ENCODE results near the gene RELB. TPM values are rescaled to one million over a fixed set of nuclear protein-coding genes. Genes with fewer than 3 reads are reported as not detected.

RELB gene
- total and polyA plus RNA-seq, 2 of the 4 experiments (the other 2 are of a cell fraction), result 5.0 to 17.2 TPM

DNA sequence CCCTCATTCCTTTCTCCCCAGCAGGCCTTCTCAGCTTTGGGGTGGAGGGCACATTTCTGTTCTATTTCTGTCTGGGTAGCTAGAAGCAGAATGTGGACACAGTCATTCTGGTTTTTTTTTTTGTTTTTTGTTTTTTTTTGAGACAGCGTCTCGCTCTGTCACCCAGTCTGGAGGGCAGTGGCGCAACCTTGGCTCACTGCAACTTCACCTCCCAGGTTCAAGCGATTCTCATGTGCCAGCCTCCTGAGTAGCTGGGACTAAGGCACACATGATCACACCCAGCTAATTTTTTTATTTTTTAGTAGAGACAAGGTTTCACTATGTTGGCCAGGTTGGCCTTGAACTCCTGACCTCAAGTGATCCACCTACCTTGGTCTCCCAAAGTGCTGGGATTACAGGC is 25.8 kb upstream of the RELB start:
- no peak overlapping the region for H2BK5ac ChIP-seq (ENCODE audit: low read depth, low read length, poor library complexity, severe bottlenecking)
- no peaks in the 10 kb centered on the region for H3K27me3 ChIP-seq (ENCODE audit: control insufficient read depth, insufficient read depth, low read length)
- DNase-seq (no peak), ATAC-seq (ENCODE audit: low read depth) (no peak)
- no peak overlapping the region for H3K18ac ChIP-seq (ENCODE audit: low read depth, low read length)
- H2AFZ ChIP-seq (replicated peaks; ENCODE audit: low read length, poor library complexity), result no peak overlapping the region
- H2AK5ac ChIP-seq (ENCODE audit: low read depth, low read length), result no peak overlapping the region
- no peak overlapping the region for H4K91ac ChIP-seq (ENCODE audit: insufficient read depth, low read depth, low read length)
- TF ChIP-seq RCOR1 (IDR thresholded peaks at IDR 0.05; ENCODE audit: insufficient replicate concordance, low read length) (no peak), RFX5 (IDR thresholded peaks at IDR 0.05; ENCODE audit: low read depth, low read length) (no peak), MXI1 (IDR thresholded peaks at IDR 0.05; ENCODE audit: borderline replicate concordance, low read depth, low read length) (no peak), NFE2L2 (IDR thresholded peaks at IDR 0.05; ENCODE audit: low read depth, low read length) (no peak), CHD1 (IDR thresholded peaks at IDR 0.05; ENCODE audit: low read depth, low read length) (no peak), MAZ (IDR thresholded peaks at IDR 0.05; ENCODE audit: borderline replicate concordance, low read depth, low read length) (no peak), BHLHE40 (IDR thresholded peaks at IDR 0.05; ENCODE audit: low read depth, low read length) (no peak), MAFK (IDR thresholded peaks at IDR 0.05; ENCODE audit: low read depth, low read length) (no peak), FOS (IDR thresholded peaks at IDR 0.05; ENCODE audit: low read depth, low read length) (no peak), RAD21 (IDR thresholded peaks at IDR 0.05; ENCODE audit: low read length) (no peak), SMC3 (IDR thresholded peaks at IDR 0.05; ENCODE audit: low read depth, low read length) (no peak)
- TF ChIP-seq, protein P1, sequence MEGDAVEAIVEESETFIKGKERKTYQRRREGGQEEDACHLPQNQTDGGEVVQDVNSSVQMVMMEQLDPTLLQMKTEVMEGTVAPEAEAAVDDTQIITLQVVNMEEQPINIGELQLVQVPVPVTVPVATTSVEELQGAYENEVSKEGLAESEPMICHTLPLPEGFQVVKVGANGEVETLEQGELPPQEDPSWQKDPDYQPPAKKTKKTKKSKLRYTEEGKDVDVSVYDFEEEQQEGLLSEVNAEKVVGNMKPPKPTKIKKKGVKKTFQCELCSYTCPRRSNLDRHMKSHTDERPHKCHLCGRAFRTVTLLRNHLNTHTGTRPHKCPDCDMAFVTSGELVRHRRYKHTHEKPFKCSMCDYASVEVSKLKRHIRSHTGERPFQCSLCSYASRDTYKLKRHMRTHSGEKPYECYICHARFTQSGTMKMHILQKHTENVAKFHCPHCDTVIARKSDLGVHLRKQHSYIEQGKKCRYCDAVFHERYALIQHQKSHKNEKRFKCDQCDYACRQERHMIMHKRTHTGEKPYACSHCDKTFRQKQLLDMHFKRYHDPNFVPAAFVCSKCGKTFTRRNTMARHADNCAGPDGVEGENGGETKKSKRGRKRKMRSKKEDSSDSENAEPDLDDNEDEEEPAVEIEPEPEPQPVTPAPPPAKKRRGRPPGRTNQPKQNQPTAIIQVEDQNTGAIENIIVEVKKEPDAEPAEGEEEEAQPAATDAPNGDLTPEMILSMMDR (conservative IDR thresholded peaks at IDR 0.05; ENCODE audit: low read depth, low read length), result no peak
- TF ChIP-seq, protein P2, sequence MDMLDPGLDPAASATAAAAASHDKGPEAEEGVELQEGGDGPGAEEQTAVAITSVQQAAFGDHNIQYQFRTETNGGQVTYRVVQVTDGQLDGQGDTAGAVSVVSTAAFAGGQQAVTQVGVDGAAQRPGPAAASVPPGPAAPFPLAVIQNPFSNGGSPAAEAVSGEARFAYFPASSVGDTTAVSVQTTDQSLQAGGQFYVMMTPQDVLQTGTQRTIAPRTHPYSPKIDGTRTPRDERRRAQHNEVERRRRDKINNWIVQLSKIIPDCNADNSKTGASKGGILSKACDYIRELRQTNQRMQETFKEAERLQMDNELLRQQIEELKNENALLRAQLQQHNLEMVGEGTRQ (IDR thresholded peaks at IDR 0.05; ENCODE audit: low read depth, low read length), result no peak
- TF ChIP-seq, protein P3, sequence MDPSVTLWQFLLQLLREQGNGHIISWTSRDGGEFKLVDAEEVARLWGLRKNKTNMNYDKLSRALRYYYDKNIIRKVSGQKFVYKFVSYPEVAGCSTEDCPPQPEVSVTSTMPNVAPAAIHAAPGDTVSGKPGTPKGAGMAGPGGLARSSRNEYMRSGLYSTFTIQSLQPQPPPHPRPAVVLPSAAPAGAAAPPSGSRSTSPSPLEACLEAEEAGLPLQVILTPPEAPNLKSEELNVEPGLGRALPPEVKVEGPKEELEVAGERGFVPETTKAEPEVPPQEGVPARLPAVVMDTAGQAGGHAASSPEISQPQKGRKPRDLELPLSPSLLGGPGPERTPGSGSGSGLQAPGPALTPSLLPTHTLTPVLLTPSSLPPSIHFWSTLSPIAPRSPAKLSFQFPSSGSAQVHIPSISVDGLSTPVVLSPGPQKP (IDR thresholded peaks at IDR 0.05; ENCODE audit: borderline replicate concordance, low read depth, low read length), result no peak
- ChIA-PET POLR2A (ENCODE audit: unreplicated experiment) (no interaction called here), CTCF (no interaction called here)
- no peak overlapping the region for H3K56ac ChIP-seq (ENCODE audit: extremely low read depth, insufficient read depth, low read length)
- H2BK120ac ChIP-seq (ENCODE audit: low read depth, low read length), result no peak overlapping the region
- H2BK20ac ChIP-seq (ENCODE audit: low read depth, low read length), result no peak overlapping the region
- no peak overlapping the region for H2BK15ac ChIP-seq (ENCODE audit: low read depth, low read length)
- no peak overlapping the region for H3K4ac ChIP-seq (ENCODE audit: low read depth, low read length)
- no peak overlapping the region for H3K23ac ChIP-seq (ENCODE audit: low read depth, low read length)
- BruUV-seq (replicated peaks), result no TSS peak
- H3K9me3 ChIP-seq (ENCODE audit: control insufficient read depth, insufficient read depth, low read length), result no peaks in the 10 kb centered on the region
- H3K4me1 ChIP-seq (ENCODE audit: control insufficient read depth, insufficient read depth, low read length), result no peaks in the 10 kb centered on the region
- no CpG with 5 or more reads among the region's 4 CpGs for WGBS, 2 experiments (ENCODE audit: extremely low coverage in 2 of 2, insufficient read length in 1 of 2)
- no peak overlapping the region for H3K4me3 ChIP-seq (ENCODE audit: insufficient read depth, low read depth, low read length)
- H3K9me1 ChIP-seq (ENCODE audit: insufficient read depth, low read length), result no peaks in the 10 kb centered on the region
- H3K27ac ChIP-seq (ENCODE audit: insufficient read depth, low read length), result no peak overlapping the region
- in situ Hi-C loops (cut with MboI; ENCODE audit: low sequenced_read_pairs) (no loop called here), dilution Hi-C loops (cut with HindIII; ENCODE audit: low sequenced_read_pairs, unreplicated experiment) (no loop called here), intact Hi-C loops (cut with micrococcal nuclease) (no loop called here)
- H3K4me2 ChIP-seq (ENCODE audit: low read depth, low read length), result no peak overlapping the region
- H3K79me1 ChIP-seq (ENCODE audit: low read depth in 1 of 2, low read length in 2 of 2), result peaks cover 6 to 20% of the 10 kb centered on the region in 2 experiments; a peak in 3 of 4 replicates
- no peak overlapping the region for H3K9ac ChIP-seq (ENCODE audit: low read depth, low read length)
- no peak overlapping the region for H2AK9ac ChIP-seq (replicated peaks; ENCODE audit: low read depth, low read length, poor library complexity)
- H3K14ac ChIP-seq (replicated peaks; ENCODE audit: low read depth, low read length), result no peak overlapping the region
- H4K20me1 ChIP-seq (ENCODE audit: insufficient read depth, low read length), result peaks cover 9% of the 10 kb centered on the region; the same call in 1 of the 2 replicates
- H4K5ac ChIP-seq (ENCODE audit: low read depth, low read length), result no peak overlapping the region
- peaks cover 64% of the 10 kb centered on the region for H3K36me3 ChIP-seq (ENCODE audit: control insufficient read depth, insufficient read depth, low read length)
- H4K8ac ChIP-seq (ENCODE audit: low read depth in 2 of 2, low read length in 2 of 2), result no peak overlapping the region

Measured in IMR-90 (cell line).